Posterior cingulate gyrus (tissue), 11 donors: ENCODE results near the gene IRF9.

ENCODE experiments used
- DNase-seq, 10 donors: peaks; one replicate each; pipeline versions ENCODE4 v3.0.0 to v3.0.0-alpha.2; 2020 to 2021; ENCODE audit warnings: mixed read lengths in 3 of 10
- intact Hi-C: fragments of 100-400 bp; cut with DNase I; formaldehyde crosslinking; loops from one replicate; pipeline ENCODE4 v1.15.1; 2023

The IRF9 gene

GRCh38 chr14:24146453-24146977 is 14.6 kb upstream of the IRF9 start, which contains the start of gene PSME2:
Gene PSME2, minus strand, starts transcription at chr14:24146610. Its CDS starts 29 bp downstream, at chr14:24146581.
- peak; percentile 64 to 97 (median 79) for DNase-seq
- intact Hi-C loops = loop anchor here (2.0 kb wide), 1 partner anchor 14 kb away; the partner anchor contains the start of gene IRF9

GRCh38 chr14:24146978-24147760 is 13.9 kb upstream of the IRF9 start, which contains the start of gene RNF31:
Gene RNF31, plus strand, starts transcription at chr14:24147498. Its CDS starts 201 bp downstream, at chr14:24147699.
- intact Hi-C loops = loop anchor here (1.0 to 2.0 kb wide), 2 partner anchors 14 to 33 kb away; partner anchors contain the start of genes DCAF11, IRF9 and NRL
- peak; percentile 96 to 100 (median 98) for DNase-seq

- peak in 1 of 10 donors; percentile 51 for DNase-seq
Observed at GRCh38 chr14:24147761-24148428, 13.2 kb upstream of the IRF9 start.

GRCh38 chr14:24149302-24149969 is 11.6 kb upstream of the IRF9 start:
- peak in 1 of 10 donors; percentile 32 for DNase-seq
- intact Hi-C loops = no loop called here

More at GRCh38 chr14:24147761-24148428, 13.2 kb upstream of the IRF9 start:
- intact Hi-C loops = loop anchor here (1.0 to 2.0 kb wide), 2 partner anchors 13 to 34 kb away; partner anchors contain the start of genes DCAF11, IRF9 and NRL

- peak in 1 of 10 donors; percentile 69 for DNase-seq
- intact Hi-C loops = no loop called here
Observed at GRCh38 chr14:24150061-24150460, 11.0 kb upstream of the IRF9 start.

GRCh38 chr14:24150567-24150966 is 10.5 kb upstream of the IRF9 start:
- intact Hi-C loops = no loop called here
- peak in 2 of 10 donors; percentile 55 to 59 for DNase-seq

- intact Hi-C loops = no loop called here
- DNase-seq = peak in 2 of 10 donors; percentile 28 to 45
Observed at GRCh38 chr14:24150993-24151392, 10.1 kb upstream of the IRF9 start.

GRCh38 chr14:24151404-24152080 is 9.5 kb upstream of the IRF9 start:
- intact Hi-C loops = no loop called here
- DNase-seq = peak in 2 of 10 donors; percentile 27 to 78

- DNase-seq = peak in 2 of 10 donors; percentile 15 to 65
- intact Hi-C loops = no loop called here
Observed at GRCh38 chr14:24155100-24155499, 6.0 kb upstream of the IRF9 start.

GRCh38 chr14:24156840-24157239 is 4.2 kb upstream of the IRF9 start:
- intact Hi-C loops = no loop called here
- no peak for DNase-seq

- intact Hi-C loops = no loop called here
- peak in 3 of 10 donors; percentile 52 to 53 (median 53) for DNase-seq
Observed at GRCh38 chr14:24157331-24157730, 3.7 kb upstream of the IRF9 start.

GRCh38 chr14:24159777-24160498 is 1.1 kb upstream of the IRF9 start:
- intact Hi-C loops = loop anchor here (2.0 kb wide), 2 partner anchors 13 to 29 kb away; partner anchors contain the start of genes IPO4, PSME2 and RNF31
- DNase-seq = peak in 3 of 10 donors; percentile 25 to 63 (median 49)

- DNase-seq = peak in 3 of 10 donors; percentile 43 to 62 (median 61)
- intact Hi-C loops = loop anchor here (2.0 kb wide), 2 partner anchors 14 to 28 kb away; partner anchors contain the start of genes IPO4, PSME2 and RNF31
Observed at GRCh38 chr14:24160499-24160849, 591 bp upstream of the IRF9 start.

GRCh38 chr14:24162093-24162492 is 1.0 kb downstream of the IRF9 start:
- peak in 5 of 10 donors; percentile 17 to 70 (median 31) for DNase-seq
- intact Hi-C loops = no loop called here

- intact Hi-C loops = no loop called here
- DNase-seq = peak in 3 of 10 donors; percentile 57 to 78 (median 68)
Observed at GRCh38 chr14:24164518-24164991, 3.5 kb downstream of the IRF9 start.

- DNase-seq = peak in 2 of 10 donors; percentile 15 to 16
- intact Hi-C loops = no loop called here
Observed at GRCh38 chr14:24165785-24166184, 4.7 kb downstream of the IRF9 start.

- intact Hi-C loops = no loop called here
Observed at GRCh38 chr14:24167469-24168114, 6.5 kb downstream of the IRF9 start.

More at GRCh38 chr14:24167469-24168114, 6.5 kb downstream of the IRF9 start:
- DNase-seq = peak in 1 of 10 donors; percentile 12
